OCI-LY3 (cell line): ENCODE data around the gene KRT80.

ENCODE experiments used
- H2AFZ ChIP-seq: fragments of 200-600, 300-600 bp; shearing (Covaris generic); 2 replicates; pipeline ENCODE4 v1.6.0; 2014; ENCODE audit warnings: antibody characterized with exemption, low read depth, low read length
- H3K27ac ChIP-seq: fragments of 200-600, 300-600 bp; sonication (generic); 2 replicates; pipeline ENCODE4 v1.5.1; 2014; ENCODE audit warnings: mild to moderate bottlenecking, low read length, moderate library complexity, mixed read lengths
- H3K27me3 ChIP-seq: fragments of 200-600, 300-600 bp; sonication (generic); 2 replicates; pipeline ENCODE4 v1.6.1; 2014; ENCODE audit warnings: low read depth, low read length, mixed read lengths
- H3K36me3 ChIP-seq: fragments of 200-600, 300-600 bp; sonication (generic); replicated peaks from 2 replicates; pipeline ENCODE3; 2014; ENCODE audit warnings: low read depth, low read length, mixed read lengths
- H3K4me1 ChIP-seq: fragments of 300-600, 200-600 bp; sonication (generic); 2 replicates; pipeline ENCODE4 v1.6.1; 2014; ENCODE audit warnings: low read length, mixed read lengths
- H3K4me2 ChIP-seq: fragments of 200-600, 300-600 bp; sonication (generic); 2 replicates; pipeline ENCODE4 v1.6.1; 2014; ENCODE audit warnings: low read length, mixed read lengths
- H3K4me3 ChIP-seq: fragments of 300-600, 200-600 bp; sonication (generic); 2 replicates; pipeline ENCODE4 v1.5.1; 2014; ENCODE audit warnings: antibody characterized with exemption, mild to moderate bottlenecking, low read length, moderate library complexity
- H3K79me2 ChIP-seq: fragments of 300-600, 200-600 bp; shearing (Covaris generic); 2 replicates; pipeline ENCODE4 v1.6.1; 2014; ENCODE audit warnings: mild to moderate bottlenecking, low read length, mixed read lengths
- H3K9ac ChIP-seq: fragments of 300-600, 200-600 bp; shearing (Covaris generic); 2 replicates; pipeline ENCODE4 v1.6.0; 2014; ENCODE audit warnings: mild to moderate bottlenecking, low read length, moderate library complexity
- H3K9me3 ChIP-seq: fragments of 200-600, 300-600 bp; shearing (Covaris generic); 2 replicates; pipeline ENCODE4 v1.6.1; 2014; ENCODE audit warnings: low read length, mixed read lengths; ENCODE audit not compliant: insufficient read depth
- H4K20me1 ChIP-seq: fragments of 200-600, 300-600 bp; sonication (generic); 2 replicates; pipeline ENCODE4 v1.6.1; 2016; ENCODE audit warnings: low read length, mixed read lengths; ENCODE audit not compliant: insufficient read depth
- CTCF ChIP-seq: fragments of 200-600, 300-600 bp; sonication (generic); IDR thresholded peaks from 2 replicates; pipeline ENCODE4 v1.5.1; 2014; ENCODE audit warnings: antibody characterized with exemption, low read length, low read depth
- EZH2phosphoT487 ChIP-seq: fragments of 200-600 bp; shearing (Covaris generic); IDR thresholded peaks from 2 replicates; pipeline ENCODE4 v1.6.1; 2018; ENCODE audit warnings: antibody characterized with exemption, mixed run types, low read depth

KRT80 gene

GRCh38 chr12:52207895-52208294 lies 16.1 kb upstream of the KRT80 start:
- no peaks in the 10 kb centered on the region for H3K79me2 ChIP-seq
- peaks cover 48% of the 10 kb centered on the region for H3K27me3 ChIP-seq
- H3K4me2 ChIP-seq: no peak overlapping the region
- H3K4me3 ChIP-seq: no peak overlapping the region
- H3K4me1 ChIP-seq: no peaks in the 10 kb centered on the region
- H3K27ac ChIP-seq: no peak overlapping the region
- no peaks in the 10 kb centered on the region for H3K36me3 ChIP-seq
- TF ChIP-seq CTCF (no peak), EZH2phosphoT487 (no peak)
- no peaks in the 10 kb centered on the region for H4K20me1 ChIP-seq
- H3K9me3 ChIP-seq: no peaks in the 10 kb centered on the region
- no peak overlapping the region for H2AFZ ChIP-seq
- H3K9ac ChIP-seq: no peak overlapping the region

GRCh38 chr12:52207106-52207505 lies 15.3 kb upstream of the KRT80 start:
- Histone ChIP-seq H3K4me3 (no peak overlapping the region), H3K4me2 (no peak overlapping the region), H3K9me3 (no peaks in the 10 kb centered on the region), H3K9ac (no peak overlapping the region), H3K79me2 (no peaks in the 10 kb centered on the region), H4K20me1 (no peaks in the 10 kb centered on the region), H2AFZ (no peak overlapping the region), H3K27ac (no peak overlapping the region), H3K36me3 (no peaks in the 10 kb centered on the region), H3K4me1 (no peaks in the 10 kb centered on the region), H3K27me3 (peaks cover 43% of the 10 kb centered on the region)
- no peak for TF ChIP-seq CTCF
- TF ChIP-seq EZH2phosphoT487: no peak

GRCh38 chr12:52206304-52207040 lies 14.7 kb upstream of the KRT80 start:
- Histone ChIP-seq H3K27ac (no peak overlapping the region), H2AFZ (no peak overlapping the region), H3K79me2 (no peaks in the 10 kb centered on the region), H4K20me1 (no peaks in the 10 kb centered on the region), H3K9ac (no peak overlapping the region), H3K4me2 (no peak overlapping the region), H3K27me3 (peaks cover 46% of the 10 kb centered on the region), H3K4me1 (no peaks in the 10 kb centered on the region), H3K4me3 (no peak overlapping the region), H3K36me3 (no peaks in the 10 kb centered on the region), H3K9me3 (no peaks in the 10 kb centered on the region)
- TF ChIP-seq EZH2phosphoT487 (no peak), CTCF (no peak)

GRCh38 chr12:52205612-52206303 lies 13.9 kb upstream of the KRT80 start:
- Histone ChIP-seq H3K4me2 (no peak overlapping the region), H3K27me3 (peaks cover 51% of the 10 kb centered on the region), H3K79me2 (no peaks in the 10 kb centered on the region), H2AFZ (no peak overlapping the region), H3K36me3 (no peaks in the 10 kb centered on the region), H3K9ac (no peak overlapping the region), H3K27ac (no peak overlapping the region), H4K20me1 (no peaks in the 10 kb centered on the region), H3K4me3 (no peak overlapping the region), H3K9me3 (no peaks in the 10 kb centered on the region), H3K4me1 (no peaks in the 10 kb centered on the region)
- no peak for TF ChIP-seq EZH2phosphoT487
- no peak for TF ChIP-seq CTCF
